KMS-11 (cell line): Measurements from ENCODE around the gene AUTS2.

Experiments used
- H2AFZ ChIP-seq: fragments of 200-600 bp; sonication (generic); 2 replicates; pipeline ENCODE4 v1.6.1; 2016; ENCODE audit warnings: antibody characterized with exemption, mixed run types, low read depth
- H3K27ac ChIP-seq: fragments of 200-600 bp; sonication (generic); 2 replicates; pipeline ENCODE4 v1.6.1; 2016; ENCODE audit warnings: mild to moderate bottlenecking, mixed run types
- H3K27me3 ChIP-seq: fragments of 200-600 bp; sonication (generic); 2 replicates; pipeline ENCODE4 v1.6.1; 2017; ENCODE audit warnings: mild to moderate bottlenecking, low read depth, mixed run types, moderate library complexity; ENCODE audit not compliant: insufficient read depth
- H3K36me3 ChIP-seq: fragments of 200-600 bp; sonication (generic); 2 replicates; pipeline ENCODE4 v1.6.1; 2017; ENCODE audit warnings: mild to moderate bottlenecking, mixed run types; ENCODE audit not compliant: insufficient read depth
- H3K4me1 ChIP-seq: fragments of 200-600 bp; sonication (generic); 2 replicates; pipeline ENCODE4 v1.6.1; 2016; ENCODE audit warnings: mild to moderate bottlenecking, low read depth, mixed run types; ENCODE audit not compliant: poor library complexity, severe bottlenecking
- H3K4me2 ChIP-seq: fragments of 200-600 bp; sonication (generic); 2 replicates; pipeline ENCODE4 v1.7.0; 2016; ENCODE audit warnings: mild to moderate bottlenecking, mixed run types
- H3K4me3 ChIP-seq: fragments of 200-600 bp; sonication (generic); IDR thresholded peaks from 2 replicates; pipeline ENCODE4 v1.6.1; 2017; ENCODE audit warnings: low read depth, low read length, mixed read lengths; ENCODE audit not compliant: insufficient read depth
- H3K79me2 ChIP-seq: fragments of 200-600 bp; sonication (generic); 2 replicates; pipeline ENCODE4 v1.6.1; 2016; ENCODE audit warnings: low read depth, mixed run types; ENCODE audit not compliant: insufficient read depth
- H3K9ac ChIP-seq: fragments of 200-600 bp; sonication (generic); 2 replicates; pipeline ENCODE4 v1.6.1; 2016; ENCODE audit warnings: mild to moderate bottlenecking, mixed run types
- H4K20me1 ChIP-seq: fragments of 200-600 bp; sonication (generic); 2 replicates; pipeline ENCODE4 v1.6.1; 2016; ENCODE audit warnings: mild to moderate bottlenecking, mixed run types; ENCODE audit not compliant: insufficient read depth
- CTCF ChIP-seq: fragments of 200-600 bp; sonication (generic); conservative IDR thresholded peaks from 2 replicates; pipeline ENCODE4 v1.6.1; 2017; ENCODE audit warnings: low read depth, mild to moderate bottlenecking, antibody characterized with exemption, low read length, moderate library complexity, mixed read lengths

The AUTS2 gene

GRCh38 chr7:70218006-70218405 lies 619.7 kb downstream of the AUTS2 start:
- H3K4me2 ChIP-seq, result no peak overlapping the region
- TF ChIP-seq CTCF, result no peak
- no peaks in the 10 kb centered on the region for H3K36me3 ChIP-seq
- no peaks in the 10 kb centered on the region for H3K27me3 ChIP-seq
- no peaks in the 10 kb centered on the region for H3K79me2 ChIP-seq
- H3K27ac ChIP-seq, result no peak overlapping the region
- no peaks in the 10 kb centered on the region; the same call in 1 of the 2 replicates for H4K20me1 ChIP-seq
- no peak overlapping the region for H3K4me3 ChIP-seq
- peaks cover 16% of the 10 kb centered on the region for H3K4me1 ChIP-seq
- no peak overlapping the region for H3K9ac ChIP-seq
- no peak overlapping the region for H2AFZ ChIP-seq

GRCh38 chr7:70219061-70219460 lies 620.8 kb downstream of the AUTS2 start:
- Histone ChIP-seq H3K36me3 (no peaks in the 10 kb centered on the region), H3K4me3 (no peak overlapping the region), H3K9ac (no peak overlapping the region), H3K27me3 (no peaks in the 10 kb centered on the region), H2AFZ (no peak overlapping the region), H4K20me1 (no peaks in the 10 kb centered on the region; the same call in 1 of the 2 replicates), H3K27ac (no peak overlapping the region), H3K79me2 (no peaks in the 10 kb centered on the region), H3K4me1 (peaks cover 13% of the 10 kb centered on the region), H3K4me2 (no peak overlapping the region)
- TF ChIP-seq CTCF, result no peak

- no peak overlapping the region for H3K4me2 ChIP-seq
- H3K27me3 ChIP-seq, result no peaks in the 10 kb centered on the region
- H3K9ac ChIP-seq, result no peak overlapping the region
- H3K27ac ChIP-seq, result no peak overlapping the region
- H3K36me3 ChIP-seq, result no peaks in the 10 kb centered on the region
- no peaks in the 10 kb centered on the region for H3K4me1 ChIP-seq
- H3K4me3 ChIP-seq, result no peak overlapping the region
- TF ChIP-seq CTCF, result no peak
- no peaks in the 10 kb centered on the region for H4K20me1 ChIP-seq
- no peak overlapping the region for H2AFZ ChIP-seq
- H3K79me2 ChIP-seq, result no peaks in the 10 kb centered on the region
These were observed 631.0 kb downstream of the AUTS2 start for GRCh38 chr7:70229242-70229641.

- Histone ChIP-seq H3K4me2 (no peak overlapping the region), H3K27me3 (no peaks in the 10 kb centered on the region), H3K4me3 (no peak overlapping the region), H2AFZ (no peak overlapping the region), H3K27ac (no peak overlapping the region), H3K4me1 (peaks cover under 1% of the 10 kb centered on the region), H3K36me3 (no peaks in the 10 kb centered on the region), H3K79me2 (no peaks in the 10 kb centered on the region), H3K9ac (no peak overlapping the region), H4K20me1 (no peaks in the 10 kb centered on the region)
- TF ChIP-seq CTCF, result no peak
These were observed 632.5 kb downstream of the AUTS2 start for GRCh38 chr7:70230761-70231160.
